ENCODE data around the gene TMBIM6. TPM values are rescaled to one million over a fixed set of nuclear protein-coding genes. Genes with fewer than 3 reads are reported as not detected.

Gene TMBIM6
- total RNA-seq, 1 experiment from 2014 or later: 867 TPM

GRCh38 chr12:49807991-49808580, 66.7 kb downstream of the TMBIM6 start:
- no peak overlapping the region for H3K4me3 Mint-ChIP-seq (ENCODE audit: unreplicated experiment)
- intact Hi-C loops (cut with micrococcal nuclease; ENCODE audit: unreplicated experiment): no loop called here
- POLR2A ChIA-PET: no interaction called here
- Histone ChIP-seq H3K9me3 (no peaks in the 10 kb centered on the region), H3K4me1 (no peaks in the 10 kb centered on the region), H3K36me3 (ENCODE audit: control insufficient read depth, insufficient read depth, low read length) (no peaks in the 10 kb centered on the region; the same call in 1 of the 2 replicates), H3K4me3 (ENCODE audit: low read depth, low read length) (no peak overlapping the region), H3K27me3 (replicated peaks; ENCODE audit: control insufficient read depth, insufficient read depth, low read length) (no peaks in the 10 kb centered on the region)
- no TSS peak for BruUV-seq (replicated peaks)
- H3K4me1 Mint-ChIP-seq (ENCODE audit: low read depth, unreplicated experiment): no peaks in the 10 kb centered on the region
- DNase-seq: no peak
- H3K27ac Mint-ChIP-seq (ENCODE audit: unreplicated experiment): no peak overlapping the region
- H3K9me3 Mint-ChIP-seq (ENCODE audit: unreplicated experiment): no peaks in the 10 kb centered on the region
- no peak for TF ChIP-seq CTCF (IDR thresholded peaks at IDR 0.05; ENCODE audit: insufficient read depth in 1 of 2, low read depth in 1 of 2, low read length in 1 of 2, severe bottlenecking in 1 of 2, unreplicated experiment in 1 of 2)
- H3K27me3 Mint-ChIP-seq (ENCODE audit: insufficient read depth, unreplicated experiment): no peaks in the 10 kb centered on the region
- peaks cover 4% of the 10 kb centered on the region for H3K36me3 Mint-ChIP-seq (ENCODE audit: insufficient read depth, unreplicated experiment)
- CTCF ChIA-PET: interaction anchor here (0.6 kb wide), 1 partner anchor 20 kb away, joined by 4 read pairs; no protein-coding TSS in a partner anchor

GRCh38 chr12:49808686-49809380, 67.5 kb downstream of the TMBIM6 start:
- no peaks in the 10 kb centered on the region for H3K4me1 Mint-ChIP-seq (ENCODE audit: low read depth, unreplicated experiment)
- no TSS peak for BruUV-seq (replicated peaks)
- POLR2A ChIA-PET: no interaction called here

More at GRCh38 chr12:49808686-49809380, 67.5 kb downstream of the TMBIM6 start:
- Mint-ChIP-seq H3K27ac (ENCODE audit: unreplicated experiment) (no peak overlapping the region), H3K36me3 (ENCODE audit: insufficient read depth, unreplicated experiment) (peaks cover 4% of the 10 kb centered on the region), H3K27me3 (ENCODE audit: insufficient read depth, unreplicated experiment) (no peaks in the 10 kb centered on the region), H3K9me3 (ENCODE audit: unreplicated experiment) (no peaks in the 10 kb centered on the region), H3K4me3 (ENCODE audit: unreplicated experiment) (no peak overlapping the region)
- Histone ChIP-seq H3K9me3 (no peaks in the 10 kb centered on the region), H3K4me1 (no peaks in the 10 kb centered on the region), H3K4me3 (ENCODE audit: low read depth, low read length) (no peak overlapping the region), H3K36me3 (ENCODE audit: control insufficient read depth, insufficient read depth, low read length) (no peaks in the 10 kb centered on the region; the same call in 1 of the 2 replicates), H3K27me3 (replicated peaks; ENCODE audit: control insufficient read depth, insufficient read depth, low read length) (no peaks in the 10 kb centered on the region)
- DNase-seq: no peak
- no peak for TF ChIP-seq CTCF (IDR thresholded peaks at IDR 0.05; ENCODE audit: insufficient read depth in 1 of 2, low read depth in 1 of 2, low read length in 1 of 2, severe bottlenecking in 1 of 2, unreplicated experiment in 1 of 2)
- intact Hi-C loops (cut with micrococcal nuclease; ENCODE audit: unreplicated experiment): no loop called here
- CTCF ChIA-PET: interaction anchor here (0.6 kb wide), 1 partner anchor 20 kb away, joined by 4 read pairs; no protein-coding TSS in a partner anchor
